Stomach (tissue), 9 donors: ENCODE measurements around the gene MTF2. TPM values are rescaled to one million over a fixed set of nuclear protein-coding genes. Genes with fewer than 3 reads are reported as not detected.

Source experiments
- DNase-seq, 2 donors: peaks; one replicate each; pipeline versions ENCODE4 v3.0.0 to v3.0.0-alpha.2; 2013 to 2019
- H3K27ac ChIP-seq, 5 donors: fragments of 200-600 bp in 4 of 5; sonication (generic) in 4 of 5; one replicate each; pipeline ENCODE4 v1.5.1; 2013 to 2019; ENCODE audit warnings: mild to moderate bottlenecking in 1 of 5, moderate library complexity in 1 of 5
- H3K27me3 ChIP-seq, 3 donors: fragments of 200-600 bp; sonication (generic); one replicate each; pipeline ENCODE4 v1.5.1; 2017 to 2019; ENCODE audit warnings: mixed run types in 1 of 3
- H3K36me3 ChIP-seq, 4 donors: fragments of 200-600 bp; sonication (generic); 1 replicate in 3 of 4; 2 replicates in 1 of 4; pipeline ENCODE4 v1.5.1; 2016 to 2019
- H3K4me1 ChIP-seq, 4 donors: fragments of 200-600 bp; sonication (generic); one replicate each; pipeline ENCODE4 v1.5.1; 2016 to 2019
- H3K4me3 ChIP-seq, 4 donors: fragments of 200-600 bp; sonication (generic) in 3 of 4; one replicate each; pipeline ENCODE4 v1.5.1; 2016 to 2019; ENCODE audit warnings: mild to moderate bottlenecking in 1 of 4
- H3K9me3 ChIP-seq, 4 donors: fragments of 200-600 bp; sonication (generic); one replicate each; pipeline ENCODE4 v1.5.1; 2016 to 2019
- EP300 ChIP-seq: sonication (generic); formaldehyde crosslinking; IDR thresholded peaks from one replicate; pipeline ENCODE4 v1.6.1; 2017; ENCODE audit warnings: antibody characterized with exemption
- POLR2A ChIP-seq, 4 donors: fragments of 450-650 bp; IDR thresholded peaks; one replicate each; pipeline ENCODE4 v1.6.1; 2016; ENCODE audit warnings: antibody characterized with exemption in 4 of 4, control low read depth in 2 of 4, mild to moderate bottlenecking in 1 of 4, moderate library complexity in 1 of 4
- POLR2AphosphoS5 ChIP-seq, 3 donors: sonication (generic); formaldehyde crosslinking; IDR thresholded peaks; one replicate each; pipeline ENCODE4 v1.6.1; 2016; ENCODE audit warnings: antibody characterized with exemption in 3 of 3
- WGBS, 5 donors: extraction: QIAGEN DNeasy Blood & Tissue Kit in 3 of 5; methylation state at CpG; one replicate each; pipeline versions ENCODE4 v1.1.5 to v1.1.7; 2013 to 2018; 5-methylcytosine and 5-hydroxymethylcytosine counted together
- intact Hi-C: fragments of 100-400 bp; cut with DNase I; formaldehyde crosslinking; loops from one replicate; pipeline ENCODE4 v1.15.1; 2023; ENCODE audit warnings: low total_unique reads
- polyA plus RNA-seq, 3 donors: library from polyadenylated mRNA; stranded (reverse); fragments of 200-250 nt; gene quantifications; one replicate each; pipeline ENCODE4 v1.2.3, GENCODE V29; 2013
- total RNA-seq, 5 donors: library from RNA; depleted of rRNA; stranded (reverse); fragments of >200 nt; gene quantifications; one replicate each; pipeline versions ENCODE4 v1.1.0 to v1.2.3, GENCODE V29; 2014 to 2016
- TF ChIP-seq, protein P1 (sequence below), 7 experiments: fragments of 450-650 bp in 4 of 7; fragments of 200-600 bp in 3 of 7; sonication (generic) in 3 of 7; IDR thresholded peaks; one replicate each; pipeline ENCODE4 v1.5.1; 2016 to 2019; ENCODE audit warnings: antibody characterized with exemption in 7 of 7, control low read depth in 2 of 7, mild to moderate bottlenecking in 1 of 7
- donor health status: healthy with polysubstance abuse.
- donor health status: Bipolar disorder and iron deficiency.
- donor health status: healthy.

MTF2 gene
- total and polyA plus RNA-seq, 8 donors, result 2.3 to 67.6 (median 9.0) TPM

DNA sequence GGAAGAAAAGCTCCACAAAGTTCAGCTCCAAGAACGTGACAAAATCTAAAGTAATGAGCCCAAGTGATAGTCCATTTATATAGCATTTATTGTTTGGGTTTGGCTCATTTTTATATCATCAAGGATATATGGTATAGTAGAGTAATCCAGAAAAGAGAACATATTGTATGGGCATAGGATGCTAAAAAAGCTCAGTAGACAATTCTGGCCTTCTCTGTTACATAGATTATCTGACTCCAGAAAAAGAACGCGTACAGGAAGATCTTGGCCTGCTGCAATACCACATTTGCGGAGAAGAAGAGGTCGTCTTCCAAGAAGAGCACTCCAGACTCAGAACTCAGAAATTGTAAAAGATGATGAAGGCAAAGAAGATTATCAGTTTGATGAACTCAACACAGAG is 57.4 kb downstream of the MTF2 start:
- H3K27me3 ChIP-seq, result no peaks in the 10 kb centered on the region
- intact Hi-C loops, result no loop called here

DNA sequence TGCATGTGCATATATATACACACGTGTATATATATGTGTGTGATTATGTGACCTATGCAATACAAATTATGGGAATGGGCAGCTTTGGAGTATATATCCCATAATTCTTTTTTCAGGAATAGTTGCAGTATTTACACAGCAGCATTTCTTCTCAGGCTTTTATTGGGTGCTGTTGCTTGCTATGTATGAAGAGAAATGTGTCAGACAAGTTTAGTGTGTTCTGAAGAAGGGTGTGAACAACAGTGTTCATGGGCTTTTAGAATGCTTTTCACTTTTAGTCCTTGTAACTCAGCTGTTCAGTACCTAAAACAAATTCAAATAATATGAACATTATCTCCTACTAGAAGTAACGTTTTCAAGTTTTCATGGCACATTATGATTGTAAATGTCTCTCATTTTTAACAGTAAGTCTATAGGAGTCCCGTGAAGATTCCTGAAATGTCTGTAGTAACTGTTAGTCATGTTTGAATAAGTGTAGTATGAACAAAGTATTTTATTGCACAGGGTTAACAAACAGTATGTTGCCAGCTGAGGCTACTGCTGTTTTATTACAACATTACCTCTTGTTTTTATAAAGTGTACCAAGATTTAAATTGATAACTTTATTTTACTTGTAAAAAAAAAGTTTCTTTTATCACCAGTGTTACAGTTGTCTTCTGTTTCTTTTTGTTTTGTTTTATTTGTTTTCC is 58.7 kb downstream of the MTF2 start:
- TF ChIP-seq, protein P1, sequence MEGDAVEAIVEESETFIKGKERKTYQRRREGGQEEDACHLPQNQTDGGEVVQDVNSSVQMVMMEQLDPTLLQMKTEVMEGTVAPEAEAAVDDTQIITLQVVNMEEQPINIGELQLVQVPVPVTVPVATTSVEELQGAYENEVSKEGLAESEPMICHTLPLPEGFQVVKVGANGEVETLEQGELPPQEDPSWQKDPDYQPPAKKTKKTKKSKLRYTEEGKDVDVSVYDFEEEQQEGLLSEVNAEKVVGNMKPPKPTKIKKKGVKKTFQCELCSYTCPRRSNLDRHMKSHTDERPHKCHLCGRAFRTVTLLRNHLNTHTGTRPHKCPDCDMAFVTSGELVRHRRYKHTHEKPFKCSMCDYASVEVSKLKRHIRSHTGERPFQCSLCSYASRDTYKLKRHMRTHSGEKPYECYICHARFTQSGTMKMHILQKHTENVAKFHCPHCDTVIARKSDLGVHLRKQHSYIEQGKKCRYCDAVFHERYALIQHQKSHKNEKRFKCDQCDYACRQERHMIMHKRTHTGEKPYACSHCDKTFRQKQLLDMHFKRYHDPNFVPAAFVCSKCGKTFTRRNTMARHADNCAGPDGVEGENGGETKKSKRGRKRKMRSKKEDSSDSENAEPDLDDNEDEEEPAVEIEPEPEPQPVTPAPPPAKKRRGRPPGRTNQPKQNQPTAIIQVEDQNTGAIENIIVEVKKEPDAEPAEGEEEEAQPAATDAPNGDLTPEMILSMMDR (IDR thresholded peaks at IDR 0.05), result no peak
- no peak for TF ChIP-seq EP300
- no peak for TF ChIP-seq POLR2AphosphoS5 (IDR thresholded peaks at IDR 0.05)
- no peak for TF ChIP-seq POLR2A (IDR thresholded peaks at IDR 0.05)
- DNase-seq, result no peak
- no peak overlapping the region for H3K27ac ChIP-seq
- no peaks in the 10 kb centered on the region for H3K9me3 ChIP-seq
- intact Hi-C loops, result no loop called here
- H3K4me1 ChIP-seq, result no peaks in the 10 kb centered on the region
- peaks cover 15 to 74% (median 64%) of the 10 kb centered on the region in 4 donors for H3K36me3 ChIP-seq
- WGBS, 5 donors, result 47 to 58% (median 53%) methylated on average over 3 of the region's 3 CpGs
- H3K4me3 ChIP-seq, result no peak overlapping the region
- H3K27me3 ChIP-seq, result no peaks in the 10 kb centered on the region

More for the DNA sequence above, 57.4 kb downstream of the MTF2 start:
- DNase-seq, result no peak
- peaks cover 15 to 80% (median 66%) of the 10 kb centered on the region in 4 donors for H3K36me3 ChIP-seq
- no peaks in the 10 kb centered on the region for H3K4me1 ChIP-seq
- no peak overlapping the region for H3K27ac ChIP-seq
- 89 to 96% (median 94%) methylated on average over 5 of the region's 5 CpGs for WGBS, 5 donors
- H3K9me3 ChIP-seq, result no peaks in the 10 kb centered on the region
- TF ChIP-seq EP300 (no peak), POLR2A (IDR thresholded peaks at IDR 0.05) (no peak), POLR2AphosphoS5 (IDR thresholded peaks at IDR 0.05) (no peak)
- TF ChIP-seq, protein P1 (IDR thresholded peaks at IDR 0.05), result no peak
- H3K4me3 ChIP-seq, result no peak overlapping the region

DNA sequence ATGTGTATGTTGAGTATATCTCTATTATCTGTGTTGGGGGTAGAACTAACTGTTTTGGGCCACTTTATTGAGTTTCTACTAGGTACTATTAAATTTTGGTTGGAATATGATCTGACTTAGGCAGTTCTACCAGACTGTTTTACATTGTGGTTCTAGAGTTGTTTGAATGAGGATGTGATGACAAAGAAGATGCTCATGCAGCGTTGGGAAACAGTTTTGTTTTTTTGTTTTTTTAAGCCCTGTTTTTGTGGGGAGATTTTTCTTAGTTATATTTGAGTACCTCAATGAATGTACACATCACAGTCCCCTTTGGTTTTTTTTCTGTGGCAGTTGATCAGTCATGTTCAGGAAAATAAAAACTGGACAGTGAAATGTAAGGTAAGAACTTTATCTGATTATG is 61.0 kb downstream of the MTF2 start:
- no peak overlapping the region for H3K4me3 ChIP-seq
- TF ChIP-seq, protein P1 (IDR thresholded peaks at IDR 0.05), result no peak
- 85 to 95% (median 87%) methylated on average over 1 of the region's 1 CpG for WGBS, 5 donors
- no peak for DNase-seq
- peaks cover 15 to 57% (median 48%) of the 10 kb centered on the region in 4 donors for H3K36me3 ChIP-seq
- no peaks in the 10 kb centered on the region for H3K9me3 ChIP-seq
- intact Hi-C loops, result no loop called here
- no peaks in the 10 kb centered on the region for H3K27me3 ChIP-seq
- no peaks in the 10 kb centered on the region for H3K4me1 ChIP-seq
- no peak overlapping the region for H3K27ac ChIP-seq

DNA sequence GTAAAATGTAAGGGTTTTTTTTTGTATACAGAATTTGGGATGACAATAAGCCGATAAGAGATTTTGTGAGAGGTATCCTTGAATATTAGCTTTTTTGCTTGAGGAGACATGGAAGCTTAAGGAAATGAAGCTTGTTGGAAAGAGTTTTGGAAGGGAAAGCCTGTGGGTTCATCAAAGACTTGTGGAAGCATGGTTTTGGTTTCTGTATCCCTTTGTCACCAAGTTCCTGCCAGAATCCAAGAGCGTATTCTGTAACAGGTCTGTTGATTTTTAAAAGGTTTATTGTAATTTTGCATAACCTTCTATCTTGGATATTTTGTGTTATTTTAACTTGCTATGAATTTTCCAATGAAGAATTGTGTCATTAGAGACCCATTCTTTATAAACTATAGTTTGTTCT is 63.1 kb downstream of the MTF2 start:
- Histone ChIP-seq H3K27me3 (no peaks in the 10 kb centered on the region), H3K4me1 (no peaks in the 10 kb centered on the region), H3K27ac (no peak overlapping the region), H3K9me3 (no peaks in the 10 kb centered on the region), H3K4me3 (no peak overlapping the region), H3K36me3 (peaks cover 0 to 37% (median 27%) of the 10 kb centered on the region in 4 donors)
- no peak for DNase-seq
- WGBS, 5 donors, result 95 to 99% (median 98%) methylated on average over 2 of the region's 2 CpGs
- TF ChIP-seq, protein P1 (IDR thresholded peaks at IDR 0.05), result no peak
- TF ChIP-seq EP300, result no peak
- no peak for TF ChIP-seq POLR2A (IDR thresholded peaks at IDR 0.05)
- intact Hi-C loops, result no loop called here
